Loucy (cell line): ENCODE data around the gene SNX24.

Source experiments
- H2AFZ ChIP-seq: fragments of 200-600 bp; sonication (generic); 2 replicates; pipeline ENCODE4 v1.6.0; 2016; ENCODE audit warnings: antibody characterized with exemption, mild to moderate bottlenecking, low read length, moderate library complexity
- H3F3A ChIP-seq: fragments of 200-600 bp; 2 replicates; pipeline ENCODE4 v1.6.0; 2016; ENCODE audit warnings: antibody characterized with exemption, low read depth, mild to moderate bottlenecking
- H3K27me3 ChIP-seq: fragments of 200-600 bp; sonication (generic); 2 replicates; pipeline ENCODE4 v1.6.1; 2014; ENCODE audit warnings: low read length, mild to moderate bottlenecking; ENCODE audit not compliant: insufficient read depth, poor library complexity, severe bottlenecking
- H3K36me3 ChIP-seq: fragments of 200-600 bp; sonication (generic); 2 replicates; pipeline ENCODE4 v1.6.1; 2016; ENCODE audit warnings: low read length; ENCODE audit not compliant: insufficient read depth
- H3K4me1 ChIP-seq: fragments of 200-600 bp; sonication (generic); 2 replicates; pipeline ENCODE4 v1.5.1; 2014; ENCODE audit warnings: low read length, mild to moderate bottlenecking; ENCODE audit not compliant: insufficient read depth, poor library complexity, severe bottlenecking
- H3K4me2 ChIP-seq: fragments of 200-600 bp; sonication (generic); 2 replicates; pipeline ENCODE4 v1.6.0; 2014; ENCODE audit warnings: antibody characterized with exemption, low read length, low read depth, mild to moderate bottlenecking; ENCODE audit not compliant: poor library complexity, severe bottlenecking
- H3K4me3 ChIP-seq: fragments of 200-600 bp; sonication (generic); 2 replicates; pipeline ENCODE4 v1.5.1; 2014; ENCODE audit warnings: low read length, mild to moderate bottlenecking, mixed read lengths; ENCODE audit not compliant: poor library complexity, severe bottlenecking
- H3K79me2 ChIP-seq: fragments of 200-600 bp; sonication (generic); 2 replicates; pipeline ENCODE4 v1.6.1; 2014; ENCODE audit warnings: low read length; ENCODE audit not compliant: insufficient read depth
- H3K9ac ChIP-seq: fragments of 200-600 bp; sonication (generic); 2 replicates; pipeline ENCODE4 v1.6.0; 2014; ENCODE audit warnings: mild to moderate bottlenecking, low read depth, low read length, moderate library complexity; ENCODE audit not compliant: poor library complexity, severe bottlenecking
- H3K9me2 ChIP-seq: fragments of 200-600 bp; sonication (generic); replicated peaks from 2 replicates; pipeline ENCODE4 v1.6.1; 2016; ENCODE audit warnings: low read depth, low read length, mixed read lengths
- H3K9me3 ChIP-seq: fragments of 200-600 bp; sonication (generic); 2 replicates; pipeline ENCODE4 v1.6.1; 2014; ENCODE audit warnings: mild to moderate bottlenecking, antibody characterized with exemption, low read length, low read depth; ENCODE audit not compliant: insufficient read depth
- H4K20me1 ChIP-seq: fragments of 200-600 bp; sonication (generic); 2 replicates; pipeline ENCODE4 v1.6.0; 2014; ENCODE audit warnings: antibody characterized with exemption, low read length, mild to moderate bottlenecking; ENCODE audit not compliant: insufficient read depth, poor library complexity, severe bottlenecking
- CTCF ChIP-seq: fragments of 200-600 bp; sonication (generic); conservative IDR thresholded peaks from 2 replicates; pipeline ENCODE4 v1.5.1; 2014; ENCODE audit warnings: mild to moderate bottlenecking, antibody characterized with exemption, low read length
- EZH2phosphoT487 ChIP-seq: fragments of 200-600 bp; IDR thresholded peaks from 2 replicates; pipeline ENCODE4 v1.6.1; 2018; ENCODE audit warnings: antibody characterized with exemption, mild to moderate bottlenecking, moderate library complexity, borderline replicate concordance

Gene SNX24

GRCh38 chr5:122951658-122952057, 106.2 kb downstream of the SNX24 start:
- TF ChIP-seq CTCF (no peak), EZH2phosphoT487 (no peak)
- H3K9me2 ChIP-seq = no peaks in the 10 kb centered on the region
- no peaks in the 10 kb centered on the region for H3K36me3 ChIP-seq
- H4K20me1 ChIP-seq = no peaks in the 10 kb centered on the region
- H3K4me2 ChIP-seq = no peak overlapping the region
- H3K4me1 ChIP-seq = peaks cover 9% of the 10 kb centered on the region
- no peak overlapping the region for H3K9ac ChIP-seq
- no peak overlapping the region for H3K4me3 ChIP-seq
- H3F3A ChIP-seq = no peaks in the 10 kb centered on the region
- no peaks in the 10 kb centered on the region for H3K79me2 ChIP-seq
- no peaks in the 10 kb centered on the region for H3K9me3 ChIP-seq
- H3K27me3 ChIP-seq = no peaks in the 10 kb centered on the region
- no peak overlapping the region for H2AFZ ChIP-seq

- Histone ChIP-seq H3K27me3 (no peaks in the 10 kb centered on the region), H3K9ac (no peak overlapping the region), H3K9me2 (no peaks in the 10 kb centered on the region), H3K79me2 (no peaks in the 10 kb centered on the region), H3K4me2 (no peak overlapping the region), H3F3A (no peaks in the 10 kb centered on the region), H2AFZ (no peak overlapping the region), H4K20me1 (no peaks in the 10 kb centered on the region), H3K36me3 (no peaks in the 10 kb centered on the region), H3K4me3 (no peak overlapping the region), H3K4me1 (no peaks in the 10 kb centered on the region), H3K9me3 (no peaks in the 10 kb centered on the region)
- TF ChIP-seq EZH2phosphoT487 = no peak
- no peak for TF ChIP-seq CTCF
These were observed 109.3 kb downstream of the SNX24 start for GRCh38 chr5:122954719-122955118.

DNA sequence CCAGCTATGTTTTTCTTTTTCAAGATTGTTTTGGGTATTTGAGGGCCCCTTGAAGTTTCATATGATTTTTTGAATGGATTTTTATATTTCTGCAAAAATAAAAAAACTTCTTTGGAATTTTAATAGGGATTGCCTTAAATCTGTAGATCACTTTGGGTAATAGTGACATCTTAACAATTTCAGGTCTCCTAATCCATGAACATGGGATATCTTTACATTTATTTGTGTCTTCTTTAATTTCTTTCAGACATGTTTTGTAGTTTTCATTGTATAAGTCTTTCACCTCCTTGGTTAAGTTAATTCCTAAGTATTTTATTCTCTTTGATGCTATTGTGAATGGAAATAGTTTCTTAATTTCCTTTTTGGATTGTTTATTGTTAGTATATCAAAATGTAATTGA, 112.0 kb downstream of the SNX24 start:
- Histone ChIP-seq H3K27me3 (no peaks in the 10 kb centered on the region), H3K4me1 (no peaks in the 10 kb centered on the region), H3K9me3 (no peaks in the 10 kb centered on the region), H3K4me2 (no peak overlapping the region), H3F3A (no peaks in the 10 kb centered on the region), H2AFZ (no peak overlapping the region), H4K20me1 (no peaks in the 10 kb centered on the region), H3K36me3 (no peaks in the 10 kb centered on the region), H3K9me2 (no peaks in the 10 kb centered on the region), H3K9ac (no peak overlapping the region), H3K4me3 (no peak overlapping the region), H3K79me2 (no peaks in the 10 kb centered on the region)
- TF ChIP-seq EZH2phosphoT487 (no peak), CTCF (no peak)
